Effector memory CD8-positive, alpha-beta T cell (primary cell): ENCODE results near the gene KRTAP5-5.
"Not testable (repeated sequence)": the region's sequence is repeated elsewhere in the genome, so short reads cannot be mapped to it uniquely, and the experiment has no call there.

Experiments used
- ATAC-seq: fragments of 150-1000 bp; cut with Tn5 transposase; replicated peaks from 2 replicates; pipeline ENCODE4 v1.10.0; 2021; ENCODE audit warnings: mild to moderate bottlenecking, moderate library complexity
- DNase-seq, 3 experiments: peaks; one replicate each; pipeline ENCODE4 v3.0.0; 2021
- H3K27ac Mint-ChIP-seq, 2 donors: one replicate each; pipeline ENCODE4 v1.8.0; 2022; ENCODE audit warnings: mild to moderate bottlenecking in 2 of 2, mixed read lengths in 2 of 2, moderate library complexity in 2 of 2
- H3K27me3 Mint-ChIP-seq, 2 donors: one replicate each; pipeline ENCODE4 v1.8.0; 2022; ENCODE audit warnings: mixed read lengths in 2 of 2
- H3K36me3 Mint-ChIP-seq: one replicate; pipeline ENCODE4 v1.8.0; 2022; ENCODE audit warnings: mild to moderate bottlenecking, moderate library complexity, mixed read lengths; ENCODE audit not compliant: insufficient read depth
- H3K4me1 Mint-ChIP-seq, 2 donors: one replicate each; pipeline ENCODE4 v1.8.0; 2022; ENCODE audit warnings: low read depth in 2 of 2, mixed read lengths in 2 of 2
- H3K4me3 Mint-ChIP-seq, 2 donors: one replicate each; pipeline ENCODE4 v1.8.0; 2022; ENCODE audit warnings: mild to moderate bottlenecking in 2 of 2, mixed read lengths in 2 of 2, moderate library complexity in 2 of 2
- H3K9me3 Mint-ChIP-seq, 2 donors: one replicate each; pipeline ENCODE4 v1.8.0; 2022; ENCODE audit warnings: mixed read lengths in 2 of 2

KRTAP5-5 gene

GRCh38 chr11:1598406-1598805 is 31.2 kb upstream of the KRTAP5-5 start:
- Mint-ChIP-seq H3K4me1 (peaks cover 11 to 20% of the 10 kb centered on the region in 2 donors), H3K27me3 (peaks cover 21 to 44% of the 10 kb centered on the region in 2 donors), H3K4me3 (peak overlapping the region in 1 of 2 donors; percentile 37)
- not testable (repeated sequence) for H3K36me3 Mint-ChIP-seq, H3K9me3 Mint-ChIP-seq, ATAC-seq, H3K27ac Mint-ChIP-seq, DNase-seq

DNA sequence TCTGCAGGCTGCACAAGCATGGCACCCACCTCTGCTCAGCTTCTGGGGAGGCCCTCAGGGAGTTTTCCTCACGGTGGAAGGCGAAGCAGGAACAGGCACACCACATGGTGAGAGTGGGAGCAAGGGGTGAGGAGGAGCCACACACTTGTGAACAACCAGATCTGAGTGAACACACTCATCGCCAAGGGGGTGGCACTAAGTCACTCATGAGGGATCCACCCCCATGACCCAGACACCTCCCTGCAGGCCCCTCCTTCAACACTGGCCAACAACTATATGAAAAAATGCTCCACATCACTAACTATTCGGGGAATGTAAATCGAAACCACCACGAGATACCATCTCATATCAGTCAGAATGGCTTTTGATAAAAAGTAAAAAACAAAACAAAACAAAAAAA is 30.8 kb upstream of the KRTAP5-5 start:
- Mint-ChIP-seq H3K4me3 (peak overlapping the region in 1 of 2 donors; percentile 37), H3K9me3 (no peaks in the 10 kb centered on the region)
- peak; percentile 90 for ATAC-seq

DNA sequence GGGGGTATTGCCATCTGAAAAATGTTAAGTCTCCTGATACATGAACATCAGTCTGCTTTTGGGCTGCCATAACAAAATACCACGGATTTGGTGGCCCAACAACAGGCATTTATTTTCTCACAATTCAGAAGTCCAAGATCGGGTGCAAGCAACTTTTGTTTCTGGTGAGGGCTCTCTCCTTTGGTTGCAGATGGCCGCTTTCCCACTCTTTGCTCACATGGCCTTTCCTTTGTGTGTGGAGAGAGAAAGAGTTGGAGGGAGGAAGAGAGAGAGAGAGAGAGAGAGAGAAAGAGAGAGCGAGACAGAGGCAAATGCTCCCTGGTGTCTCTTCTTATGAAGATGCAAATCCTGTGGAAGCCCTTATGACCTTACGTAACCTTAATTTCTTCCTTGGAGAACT is 28.9 kb upstream of the KRTAP5-5 start:
- Mint-ChIP-seq H3K36me3 (no peaks in the 10 kb centered on the region), H3K4me3 (no peak overlapping the region), H3K27ac (no peak overlapping the region), H3K9me3 (no peaks in the 10 kb centered on the region), H3K4me1 (peaks cover 2 to 13% of the 10 kb centered on the region in 2 donors), H3K27me3 (peaks cover 21 to 49% of the 10 kb centered on the region in 2 donors)
- ATAC-seq: no peak
- DNase-seq: no peak

More for the DNA sequence above, 30.8 kb upstream of the KRTAP5-5 start:
- DNase-seq: peak in 2 of 3 experiments; percentile 22 to 29
- Mint-ChIP-seq H3K27ac (no peak overlapping the region), H3K36me3 (no peaks in the 10 kb centered on the region), H3K27me3 (peaks cover 21 to 48% of the 10 kb centered on the region in 2 donors), H3K4me1 (peaks cover 10 to 20% of the 10 kb centered on the region in 2 donors)

DNA sequence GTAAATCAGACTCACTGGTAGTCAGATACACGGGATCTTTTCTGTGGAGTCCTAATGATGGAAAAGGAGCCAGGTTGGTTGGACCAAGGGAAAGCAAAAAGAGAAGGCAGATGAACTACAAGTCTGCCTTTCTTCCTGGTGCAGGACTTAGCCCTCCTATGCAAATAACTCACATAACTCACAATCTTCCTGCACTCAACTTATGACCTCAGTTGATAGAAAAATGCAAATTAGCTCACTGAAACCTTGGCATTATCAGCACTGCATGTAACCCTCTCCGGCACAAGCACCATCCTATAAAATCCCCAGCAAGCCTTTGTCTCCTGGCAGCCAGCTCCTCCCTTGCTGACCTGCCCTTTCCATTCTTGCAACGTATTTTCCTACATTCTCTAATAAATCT is 27.9 kb upstream of the KRTAP5-5 start:
- H3K36me3 Mint-ChIP-seq, H3K4me3 Mint-ChIP-seq, H3K9me3 Mint-ChIP-seq, H3K27ac Mint-ChIP-seq, DNase-seq, ATAC-seq: not testable (repeated sequence)
- Mint-ChIP-seq H3K4me1 (peaks cover 8 to 15% of the 10 kb centered on the region in 2 donors), H3K27me3 (peaks cover 16 to 56% of the 10 kb centered on the region in 2 donors)

DNA sequence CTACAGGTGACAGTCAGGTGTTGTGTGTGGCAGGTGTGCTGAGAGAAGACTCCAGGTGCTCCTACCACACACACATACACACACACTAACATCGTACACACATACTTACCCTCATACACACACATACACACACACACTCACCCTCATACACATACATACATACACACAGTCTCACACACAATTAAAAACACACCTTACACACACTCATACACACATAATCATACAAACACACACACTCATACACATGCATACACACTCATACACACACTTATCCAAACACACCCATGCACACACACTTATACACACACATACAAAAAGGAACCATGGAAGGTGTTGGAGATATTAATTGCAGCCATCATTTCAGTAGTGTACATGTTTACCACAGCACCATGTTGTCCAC is 25.9 kb upstream of the KRTAP5-5 start:
- ATAC-seq (no peak), DNase-seq (no peak)
- Mint-ChIP-seq H3K4me1 (peaks cover 8 to 15% of the 10 kb centered on the region in 2 donors), H3K27me3 (peaks cover 15 to 54% of the 10 kb centered on the region in 2 donors), H3K9me3 (no peaks in the 10 kb centered on the region), H3K27ac (no peak overlapping the region), H3K4me3 (no peak overlapping the region), H3K36me3 (no peaks in the 10 kb centered on the region)

DNA sequence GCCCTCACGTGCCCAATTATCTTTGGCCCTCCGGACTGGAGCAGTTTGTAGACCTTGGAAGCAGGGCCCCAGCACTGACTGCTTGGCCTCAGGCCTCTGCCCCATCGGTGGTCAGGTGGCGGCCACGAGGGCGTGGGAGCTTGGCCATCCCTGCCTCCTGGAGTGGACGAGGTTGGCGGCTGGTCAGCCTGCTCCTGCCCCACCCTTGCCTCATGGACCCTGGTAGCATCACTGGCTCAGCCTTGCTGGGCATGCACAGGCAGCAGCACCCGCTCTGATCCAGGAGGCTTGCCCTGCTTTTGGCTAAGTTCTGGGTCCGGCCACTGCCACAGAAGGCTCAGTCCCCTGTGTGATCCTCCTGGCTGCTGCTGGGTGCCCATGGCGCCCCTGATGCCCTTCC is 25.4 kb upstream of the KRTAP5-5 start:
- H3K27ac Mint-ChIP-seq: no peak overlapping the region
- peaks cover 8 to 12% of the 10 kb centered on the region in 2 donors for H3K4me1 Mint-ChIP-seq
- no peaks in the 10 kb centered on the region for H3K36me3 Mint-ChIP-seq
- no peaks in the 10 kb centered on the region for H3K9me3 Mint-ChIP-seq
- H3K27me3 Mint-ChIP-seq: peaks cover 15 to 58% of the 10 kb centered on the region in 2 donors
- no peak for DNase-seq
- no peak for ATAC-seq
- H3K4me3 Mint-ChIP-seq: no peak overlapping the region

DNA sequence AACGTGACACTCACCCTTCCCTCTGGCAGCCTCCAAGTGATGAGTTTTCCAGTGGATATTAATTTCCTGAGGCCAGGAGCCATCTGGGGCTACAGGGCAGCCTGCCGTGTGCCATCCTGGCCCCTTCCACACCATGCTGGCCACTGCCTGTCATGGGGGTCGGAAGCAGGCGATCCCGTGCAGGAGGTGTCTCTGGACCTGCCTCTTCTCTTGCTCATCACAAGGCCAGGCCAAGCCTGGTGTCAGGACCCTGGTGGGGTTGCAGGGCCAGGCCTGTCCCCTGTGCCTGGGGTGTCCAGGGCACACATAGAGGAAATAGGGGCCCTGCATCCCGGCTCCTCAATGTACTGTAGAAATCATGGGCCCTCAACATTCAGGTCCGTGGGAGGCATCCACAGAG is 24.9 kb upstream of the KRTAP5-5 start:
- DNase-seq (no peak), ATAC-seq (no peak)
- H3K36me3 Mint-ChIP-seq: no peaks in the 10 kb centered on the region
- H3K27ac Mint-ChIP-seq: no peak overlapping the region
- peaks cover 18 to 53% of the 10 kb centered on the region in 2 donors for H3K27me3 Mint-ChIP-seq
- H3K4me3 Mint-ChIP-seq: no peak overlapping the region
- H3K4me1 Mint-ChIP-seq: peaks cover 8 to 12% of the 10 kb centered on the region in 2 donors
- H3K9me3 Mint-ChIP-seq: no peaks in the 10 kb centered on the region

DNA sequence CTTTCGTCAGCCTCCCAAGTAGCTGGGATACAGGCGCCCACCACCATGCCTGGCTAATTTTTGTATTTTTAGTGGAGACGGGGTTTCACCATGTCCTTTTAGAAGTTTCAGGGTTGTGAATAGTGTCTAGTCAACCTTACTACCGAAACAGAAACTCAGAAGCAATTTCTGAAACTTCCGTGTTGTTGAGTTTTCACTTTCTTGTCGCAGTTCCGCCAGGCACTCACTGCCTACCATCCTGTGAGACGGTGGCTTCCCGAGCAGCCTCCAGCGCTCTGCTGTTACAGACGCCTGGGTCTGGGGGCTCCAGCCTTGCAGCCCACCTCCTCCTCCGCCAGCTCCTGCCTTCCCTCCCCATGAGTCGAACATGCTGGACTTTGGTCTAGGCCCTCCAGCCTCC is 23.7 kb upstream of the KRTAP5-5 start:
- H3K36me3 Mint-ChIP-seq, H3K9me3 Mint-ChIP-seq: not testable (repeated sequence)
- ATAC-seq (peak; percentile 80), DNase-seq (peak in 1 of 3 experiments; percentile 14)
- Mint-ChIP-seq H3K27ac (peak overlapping the region; percentile 57 to 74), H3K27me3 (peaks cover 30 to 49% of the 10 kb centered on the region in 2 donors), H3K4me1 (peaks cover 8 to 12% of the 10 kb centered on the region in 2 donors), H3K4me3 (peak overlapping the region; percentile 56 to 57)

- not testable (repeated sequence) for H3K36me3 Mint-ChIP-seq, H3K9me3 Mint-ChIP-seq, ATAC-seq, H3K27ac Mint-ChIP-seq, H3K4me3 Mint-ChIP-seq, DNase-seq
- Mint-ChIP-seq H3K4me1 (peaks cover 8 to 12% of the 10 kb centered on the region in 2 donors), H3K27me3 (peaks cover 32 to 41% of the 10 kb centered on the region in 2 donors)
These were observed 22.3 kb upstream of the KRTAP5-5 start for GRCh38 chr11:1607156-1607845.

- not testable (repeated sequence) for H3K9me3 Mint-ChIP-seq, DNase-seq, H3K4me3 Mint-ChIP-seq, H3K36me3 Mint-ChIP-seq, H3K27ac Mint-ChIP-seq, ATAC-seq
- Mint-ChIP-seq H3K27me3 (peaks cover 32 to 40% of the 10 kb centered on the region in 2 donors), H3K4me1 (peaks cover 8 to 12% of the 10 kb centered on the region in 2 donors)
These were observed 21.7 kb upstream of the KRTAP5-5 start for GRCh38 chr11:1607901-1608300.

- no peak within 1 kb of the TSS for H3K4me3 Mint-ChIP-seq
- H3K4me1 Mint-ChIP-seq: peaks cover 8 to 12% of the 10 kb centered on the region in 2 donors
- H3K9me3 Mint-ChIP-seq: no peaks in the 10 kb centered on the region
- DNase-seq (no peak), ATAC-seq (no peak)
- peaks cover 35 to 36% of the 10 kb centered on the region in 2 donors for H3K27me3 Mint-ChIP-seq
- no peak within 1 kb of the TSS for H3K27ac Mint-ChIP-seq
- no peaks in the 10 kb centered on the region for H3K36me3 Mint-ChIP-seq
These were observed 21.2 kb upstream of the KRTAP5-5 start, which contains the start of gene KRTAP5-3 for GRCh38 chr11:1608363-1608762. TSS of gene KRTAP5-3 (minus strand) at chr11:1608463. CDS start at chr11:1608385, 78 bp downstream.

DNA sequence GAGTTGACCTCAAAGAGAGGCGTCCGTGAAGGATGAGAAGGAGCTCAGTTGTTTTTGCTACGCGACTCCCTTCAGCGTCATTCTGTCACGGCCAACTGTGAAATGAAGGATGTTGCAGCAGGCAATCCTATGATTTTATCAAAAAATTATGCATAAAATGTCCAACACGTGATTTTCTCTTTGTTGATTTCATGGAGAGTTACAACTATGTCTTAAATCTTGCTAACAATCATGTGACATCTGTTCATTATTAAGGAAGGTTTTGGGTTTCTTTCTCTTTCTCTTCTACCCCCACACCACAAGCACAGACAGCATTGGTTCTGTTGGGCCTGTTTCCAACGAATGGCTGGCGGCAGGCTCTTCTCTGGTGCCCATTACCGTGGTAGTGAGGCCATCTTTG is 11.3 kb upstream of the KRTAP5-5 start:
- H3K36me3 Mint-ChIP-seq: no peaks in the 10 kb centered on the region
- DNase-seq (no peak), ATAC-seq (no peak)
- no peak overlapping the region for H3K4me3 Mint-ChIP-seq
- H3K27ac Mint-ChIP-seq: no peak overlapping the region
- H3K9me3 Mint-ChIP-seq: no peaks in the 10 kb centered on the region
- peaks cover 40 to 47% of the 10 kb centered on the region in 2 donors for H3K27me3 Mint-ChIP-seq
- peaks cover 5% of the 10 kb centered on the region in 2 donors for H3K4me1 Mint-ChIP-seq

GRCh38 chr11:1619449-1619848 is 10.1 kb upstream of the KRTAP5-5 start:
- peaks cover 40% of the 10 kb centered on the region in 2 donors for H3K27me3 Mint-ChIP-seq
- peak overlapping the region; percentile 3 to 28 for H3K4me3 Mint-ChIP-seq
- H3K36me3 Mint-ChIP-seq: peaks cover 2% of the 10 kb centered on the region
- peaks cover 5% of the 10 kb centered on the region in 2 donors for H3K4me1 Mint-ChIP-seq
- no peaks in the 10 kb centered on the region for H3K9me3 Mint-ChIP-seq
- peak overlapping the region in 1 of 2 donors; percentile 47 for H3K27ac Mint-ChIP-seq
- DNase-seq: peak in 1 of 3 experiments; percentile 19
- peak; percentile 97 for ATAC-seq

DNA sequence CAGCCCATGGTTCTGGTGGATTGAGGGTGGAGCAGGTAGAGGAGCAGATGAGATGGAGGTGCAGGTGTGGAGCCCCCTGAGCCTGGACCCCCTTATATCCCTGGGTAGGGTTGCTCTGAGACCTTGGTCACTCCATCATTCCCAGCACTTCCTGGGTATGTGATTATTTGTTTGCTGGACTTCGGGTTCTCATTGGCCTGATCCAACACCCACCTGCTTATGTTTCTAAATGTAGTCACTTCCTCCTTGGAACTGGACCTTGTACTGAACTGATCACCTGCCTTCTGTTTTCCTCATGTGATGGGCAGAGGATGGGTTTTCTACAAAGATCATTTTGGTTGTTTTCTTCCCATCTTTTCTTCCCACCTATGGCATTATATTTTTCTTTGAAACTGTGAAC is 7.5 kb upstream of the KRTAP5-5 start, which contains the start of gene KRTAP5-4:
Gene KRTAP5-4, minus strand, starts transcription at position 53 of the 400 bp plus-strand sequence. Its CDS starts 45 bp downstream, at position 8.
- Mint-ChIP-seq H3K4me3 (no peak within 1 kb of the TSS), H3K27me3 (peaks cover 25 to 28% of the 10 kb centered on the region in 2 donors), H3K27ac (peak within 1 kb of the TSS in 1 of 2 donors; percentile 66), H3K4me1 (peaks cover 5% of the 10 kb centered on the region in 2 donors), H3K9me3 (no peaks in the 10 kb centered on the region), H3K36me3 (peaks cover 2% of the 10 kb centered on the region)
- DNase-seq: no peak
- ATAC-seq: no peak
